NK-92 treated with Interleukin-12 subunit alpha and Interleukin-12 subunit beta, amount 100 ng/mL, for 24 hours (cell line): ENCODE measurements around the gene NEU4.
"Not testable (repeated sequence)": the region's sequence is repeated elsewhere in the genome, so short reads cannot be mapped to it uniquely, and the experiment has no call there.

ENCODE experiments used
- DNase-seq: peaks from one replicate; lab custom pipeline; 2025; lab: John Stamatoyannopoulos, UW

The NEU4 gene

GRCh38 chr2:241774419-241775222 lies 34.4 kb upstream of the NEU4 start:
- no peak for DNase-seq

- DNase-seq, result no peak
Observed at GRCh38 chr2:241775223-241776177, 33.5 kb upstream of the NEU4 start.

- no peak for DNase-seq
Observed at GRCh38 chr2:241776336-241777169, 32.4 kb upstream of the NEU4 start, which contains the start of gene GAL3ST2. Gene GAL3ST2 (plus strand): TSS chr2:241776822. CDS start chr2:241776956, 134 bp downstream.

GRCh38 chr2:241777170-241777685 lies 31.8 kb upstream of the NEU4 start:
- DNase-seq, result no peak

GRCh38 chr2:241777686-241778627 lies 31.0 kb upstream of the NEU4 start:
- no peak for DNase-seq

GRCh38 chr2:241780939-241781569 lies 27.9 kb upstream of the NEU4 start:
- DNase-seq, result no peak

- not testable (repeated sequence) for DNase-seq
Observed at GRCh38 chr2:241782053-241782452, 26.9 kb upstream of the NEU4 start.

- DNase-seq, result no peak
Observed at GRCh38 chr2:241788135-241788534, 20.9 kb upstream of the NEU4 start.

GRCh38 chr2:241788572-241788971 lies 20.4 kb upstream of the NEU4 start:
- peak; percentile 63 for DNase-seq

- DNase-seq, result not testable (repeated sequence)
Observed at GRCh38 chr2:241791385-241791784, 17.6 kb upstream of the NEU4 start.

- DNase-seq, result no peak
Observed at GRCh38 chr2:241793385-241793784, 15.6 kb upstream of the NEU4 start.

- no peak for DNase-seq
Observed at GRCh38 chr2:241794250-241794823, 14.7 kb upstream of the NEU4 start.

GRCh38 chr2:241795021-241795999 lies 13.7 kb upstream of the NEU4 start:
- no peak for DNase-seq

- DNase-seq, result no peak
Observed at GRCh38 chr2:241796209-241796608, 12.8 kb upstream of the NEU4 start.

GRCh38 chr2:241796610-241797138 lies 12.3 kb upstream of the NEU4 start:
- no peak for DNase-seq

GRCh38 chr2:241797441-241798080 lies 11.4 kb upstream of the NEU4 start:
- DNase-seq, result no peak

- no peak for DNase-seq
Observed at GRCh38 chr2:241798081-241798630, 10.8 kb upstream of the NEU4 start.
